Ishikawa (cell line): ENCODE measurements around the gene PBX3.

Experiments
- EP300 ChIP-seq: IDR thresholded peaks from 2 replicates; pipeline ENCODE4 v1.6.1; 2012; ENCODE audit warnings: borderline replicate concordance
- YY1 ChIP-seq: IDR thresholded peaks from 2 replicates; pipeline ENCODE4 v1.6.1; 2012; ENCODE audit warnings: low read depth

DNA sequence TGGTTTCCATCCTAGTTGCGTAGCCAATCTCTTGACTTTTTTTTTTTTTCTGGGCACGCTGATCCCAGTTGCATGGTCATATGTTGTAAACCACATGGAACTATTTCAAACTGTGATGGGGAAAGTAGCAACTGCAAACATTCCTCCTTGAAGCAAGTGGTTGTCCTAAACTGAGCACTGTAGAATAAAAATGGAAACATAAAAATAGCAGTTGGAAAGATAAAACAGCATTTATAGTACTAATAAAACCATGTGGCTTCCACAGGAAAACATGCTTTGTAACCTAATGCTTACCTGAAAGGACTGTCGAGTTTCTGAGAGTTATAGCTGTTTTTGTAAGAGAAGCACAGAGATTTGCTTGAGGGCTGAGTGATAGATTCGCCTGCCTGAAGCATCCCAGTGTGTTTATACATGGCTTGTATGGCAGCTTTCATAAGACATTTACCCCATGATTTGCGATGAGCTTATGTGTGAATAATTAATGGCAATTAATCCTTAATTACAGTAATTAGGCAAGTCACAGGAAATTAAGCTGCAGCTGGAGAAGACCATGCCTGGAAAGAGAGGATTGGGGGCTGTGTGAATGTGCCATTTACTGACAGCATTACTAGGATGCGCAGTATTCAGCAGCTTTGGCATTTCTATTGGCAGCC lies 136.5 kb downstream of the PBX3 start:
- TF ChIP-seq EP300 (no peak), YY1 (no peak)
